HG02642 (cell line): ENCODE results near the gene RAE1.

Source experiments
- ATAC-seq: cut with Tn5 transposase; IDR thresholded peaks from one replicate; pipeline ENCODE4 v1.9.1; 2021; ENCODE audit warnings: mild to moderate bottlenecking; ENCODE audit not compliant: unreplicated experiment, poor library complexity

Gene RAE1

DNA sequence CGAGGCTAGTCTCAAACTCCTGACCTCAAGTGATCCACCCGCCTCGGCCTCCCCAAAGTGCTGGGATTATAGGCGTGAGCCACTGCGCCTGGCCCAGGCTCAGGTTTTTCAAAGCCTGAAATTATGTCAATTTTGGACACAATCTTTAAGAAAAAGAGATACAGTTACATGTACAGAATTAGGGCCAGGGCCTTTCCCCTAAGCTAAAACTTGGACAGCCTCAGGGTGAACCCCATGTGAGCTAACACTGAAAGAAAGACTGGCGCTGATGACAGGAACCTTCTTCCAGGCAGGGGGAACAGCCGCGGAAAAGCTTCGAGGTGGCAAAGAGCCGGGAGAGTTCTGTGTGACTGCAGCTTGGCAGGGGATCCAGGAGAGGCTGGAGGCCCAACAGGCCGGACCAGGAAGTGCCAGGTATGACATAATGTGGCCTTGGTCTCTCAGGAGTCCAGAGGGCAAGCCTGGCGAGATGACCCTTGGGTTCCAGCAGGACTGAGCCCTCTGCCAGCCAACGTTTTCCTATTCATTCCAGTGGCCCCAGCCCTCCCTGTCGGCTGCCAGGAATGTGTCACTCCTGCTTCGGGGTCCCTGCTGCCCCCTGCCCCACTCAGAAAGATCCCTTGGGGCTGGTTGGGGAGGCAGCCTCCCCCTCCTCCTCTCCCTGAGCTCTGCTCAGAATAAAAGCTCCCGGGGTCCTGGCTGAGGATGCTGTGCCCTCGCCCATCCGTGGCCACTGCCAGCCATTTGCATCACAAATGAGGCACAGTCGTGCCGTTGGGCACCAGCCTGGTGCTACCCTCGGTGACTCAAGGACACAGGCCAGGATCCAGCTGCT, 77.5 kb downstream of the RAE1 start:
- no peak for ATAC-seq
